Astrocyte (in vitro differentiated cells and primary cell): ENCODE data around the gene TWIST2. TPM values are rescaled to one million over a fixed set of nuclear protein-coding genes. Genes with fewer than 3 reads are reported as not detected.

ENCODE experiments used
- DNase-seq: peaks from one replicate; pipeline ENCODE4 v3.0.0-alpha.2; 2010; ENCODE audit warnings: low read depth
- FAIRE-seq: peaks from 2 replicates; lab custom pipeline; 2011; peaks lifted over from hg19 to GRCh38; lab: Jason Lieb, UNC
- H2AFZ ChIP-seq: 2 replicates; pipeline ENCODE4 v1.6.0; 2012; ENCODE audit warnings: low read depth, low read length, inconsistent platforms
- H3K27ac ChIP-seq: 2 replicates; pipeline ENCODE4 v1.5.1; 2011; ENCODE audit warnings: low read depth, low read length, inconsistent platforms
- H3K27me3 ChIP-seq: 2 replicates; pipeline ENCODE4 v1.6.0; 2011; ENCODE audit warnings: low read length, inconsistent platforms; ENCODE audit not compliant: insufficient read depth
- H3K36me3 ChIP-seq: 2 replicates; pipeline ENCODE4 v1.5.1; 2011; ENCODE audit warnings: low read length, inconsistent platforms; ENCODE audit not compliant: insufficient read depth
- H3K4me1 ChIP-seq: 2 replicates; pipeline ENCODE4 v1.5.1; 2011; ENCODE audit warnings: low read length, inconsistent platforms; ENCODE audit not compliant: insufficient read depth
- H3K4me2 ChIP-seq: 2 replicates; pipeline ENCODE4 v1.6.0; 2012; ENCODE audit warnings: low read length, inconsistent platforms
- H3K4me3 ChIP-seq: 2 replicates; pipeline ENCODE4 v1.5.1; 2011; ENCODE audit warnings: low read depth, mild to moderate bottlenecking, low read length, inconsistent platforms; ENCODE audit not compliant: insufficient read depth
- H3K79me2 ChIP-seq: 2 replicates; pipeline ENCODE4 v1.6.0; 2012; ENCODE audit warnings: mild to moderate bottlenecking, low read length, inconsistent platforms; ENCODE audit not compliant: insufficient read depth
- H3K9ac ChIP-seq: 2 replicates; pipeline ENCODE4 v1.6.0; 2012; ENCODE audit warnings: mild to moderate bottlenecking, low read length, inconsistent platforms
- H3K9me3 ChIP-seq: 2 replicates; pipeline ENCODE4 v1.5.1; 2012; ENCODE audit warnings: low read depth, mild to moderate bottlenecking, low read length, inconsistent platforms; ENCODE audit not compliant: insufficient read depth
- H4K20me1 ChIP-seq: 2 replicates; pipeline ENCODE4 v1.6.0; 2012; ENCODE audit warnings: low read length, inconsistent platforms; ENCODE audit not compliant: insufficient read depth
- H3K27ac Mint-ChIP-seq: one replicate; pipeline ENCODE4 v1.8.0; 2021; ENCODE audit warnings: mild to moderate bottlenecking, mixed read lengths; ENCODE audit not compliant: unreplicated experiment
- H3K27me3 Mint-ChIP-seq: one replicate; pipeline ENCODE4 v1.8.0; 2021; ENCODE audit warnings: low read depth, mixed read lengths; ENCODE audit not compliant: unreplicated experiment
- H3K36me3 Mint-ChIP-seq: one replicate; pipeline ENCODE4 v1.8.0; 2021; ENCODE audit warnings: low read depth, mixed read lengths; ENCODE audit not compliant: unreplicated experiment
- H3K4me1 Mint-ChIP-seq: one replicate; pipeline ENCODE4 v1.8.0; 2021; ENCODE audit warnings: low read depth, mixed read lengths; ENCODE audit not compliant: unreplicated experiment
- H3K4me3 Mint-ChIP-seq: one replicate; pipeline ENCODE4 v1.8.0; 2021; ENCODE audit warnings: mild to moderate bottlenecking, moderate library complexity, mixed read lengths; ENCODE audit not compliant: unreplicated experiment
- H3K9me3 Mint-ChIP-seq: one replicate; pipeline ENCODE4 v1.8.0; 2021; ENCODE audit warnings: mild to moderate bottlenecking, mixed read lengths; ENCODE audit not compliant: unreplicated experiment
- CTCF ChIP-seq: IDR thresholded peaks from 2 replicates; pipeline ENCODE4 v1.5.1; 2011; ENCODE audit warnings: low read depth, mild to moderate bottlenecking, inconsistent platforms, low read length, moderate library complexity; ENCODE audit not compliant: insufficient read depth
- EZH2 ChIP-seq: IDR thresholded peaks from 2 replicates; pipeline ENCODE4 v1.6.1; 2012; ENCODE audit warnings: mild to moderate bottlenecking, low read length, inconsistent platforms; ENCODE audit not compliant: insufficient read depth
- total RNA-seq: library from RNA; stranded (reverse); gene quantifications from 2 replicates; pipeline ENCODE4 v1.2.1, GENCODE V29; 2021

TWIST2 gene
- total RNA-seq, 1 donor from 2014 or later, result 3.2 TPM

- DNase-seq, result no peak
- Mint-ChIP-seq H3K4me1 (peaks cover 9% of the 10 kb centered on the region), H3K9me3 (peaks cover 2% of the 10 kb centered on the region), H3K36me3 (no peaks in the 10 kb centered on the region), H3K27ac (no peak overlapping the region), H3K4me3 (no peak overlapping the region), H3K27me3 (peaks cover 7% of the 10 kb centered on the region)
- peaks cover 24% of the 10 kb centered on the region for H3K79me2 ChIP-seq
- no peak overlapping the region for H2AFZ ChIP-seq
- no peaks in the 10 kb centered on the region for H3K9me3 ChIP-seq
- TF ChIP-seq EZH2, result no peak
- no peak for TF ChIP-seq CTCF
- H3K4me3 ChIP-seq, result no peak overlapping the region
- H3K4me2 ChIP-seq, result no peak overlapping the region
- H3K4me1 ChIP-seq, result peaks cover 7% of the 10 kb centered on the region
- H3K27me3 ChIP-seq, result no peaks in the 10 kb centered on the region
- FAIRE-seq, result no peak
- peaks cover 34% of the 10 kb centered on the region for H4K20me1 ChIP-seq
- no peak overlapping the region for H3K9ac ChIP-seq
- H3K27ac ChIP-seq, result no peak overlapping the region
- H3K36me3 ChIP-seq, result no peaks in the 10 kb centered on the region
Observed at GRCh38 chr2:238901461-238902057, 53.7 kb downstream of the TWIST2 start.

GRCh38 chr2:238902285-238902684 lies 54.4 kb downstream of the TWIST2 start:
- peaks cover 2% of the 10 kb centered on the region for H3K9me3 Mint-ChIP-seq
- no peak overlapping the region for H3K4me2 ChIP-seq
- H4K20me1 ChIP-seq, result peaks cover 30% of the 10 kb centered on the region
- no peak overlapping the region for H3K4me3 Mint-ChIP-seq
- peaks cover 7% of the 10 kb centered on the region for H3K27me3 Mint-ChIP-seq
- FAIRE-seq (no peak), DNase-seq (no peak)
- no peaks in the 10 kb centered on the region for H3K36me3 Mint-ChIP-seq
- H3K4me3 ChIP-seq, result no peak overlapping the region
- no peaks in the 10 kb centered on the region for H3K9me3 ChIP-seq
- H3K27me3 ChIP-seq, result no peaks in the 10 kb centered on the region
- H3K27ac ChIP-seq, result no peak overlapping the region
- H3K27ac Mint-ChIP-seq, result no peak overlapping the region
- TF ChIP-seq EZH2 (no peak), CTCF (no peak)
- H3K4me1 ChIP-seq, result peaks cover 6% of the 10 kb centered on the region
- H3K36me3 ChIP-seq, result no peaks in the 10 kb centered on the region
- H3K9ac ChIP-seq, result no peak overlapping the region
- H3K79me2 ChIP-seq, result peaks cover 19% of the 10 kb centered on the region
- no peak overlapping the region for H2AFZ ChIP-seq
- H3K4me1 Mint-ChIP-seq, result peaks cover 9% of the 10 kb centered on the region

- Mint-ChIP-seq H3K27me3 (peaks cover 7% of the 10 kb centered on the region), H3K4me3 (no peak overlapping the region), H3K36me3 (no peaks in the 10 kb centered on the region), H3K27ac (no peak overlapping the region), H3K4me1 (peaks cover 9% of the 10 kb centered on the region), H3K9me3 (peaks cover 2% of the 10 kb centered on the region)
- Histone ChIP-seq H3K9me3 (no peaks in the 10 kb centered on the region), H3K4me3 (no peak overlapping the region), H3K4me1 (peaks cover 6% of the 10 kb centered on the region), H2AFZ (no peak overlapping the region), H3K36me3 (no peaks in the 10 kb centered on the region), H3K79me2 (peaks cover 21% of the 10 kb centered on the region), H4K20me1 (peaks cover 34% of the 10 kb centered on the region), H3K27me3 (no peaks in the 10 kb centered on the region), H3K9ac (no peak overlapping the region), H3K4me2 (no peak overlapping the region), H3K27ac (no peak overlapping the region)
- DNase-seq (no peak), FAIRE-seq (no peak)
- TF ChIP-seq CTCF (no peak), EZH2 (no peak)
Observed at GRCh38 chr2:238903141-238903540, 55.3 kb downstream of the TWIST2 start.
